CD4-positive, alpha-beta T cell treated with Interleukin-6 at 100 ng/mL for 8 hours (primary cell): ENCODE results near the gene ZSCAN1.
"Not testable (repeated sequence)": the region's sequence is repeated elsewhere in the genome, so short reads cannot be mapped to it uniquely, and the experiment has no call there.

Source experiments
- DNase-seq: peaks from one replicate; pipeline ENCODE4 v3.0.0-alpha.2; 2020; ENCODE audit warnings: mixed read lengths, low spot score

Gene ZSCAN1, protein sequence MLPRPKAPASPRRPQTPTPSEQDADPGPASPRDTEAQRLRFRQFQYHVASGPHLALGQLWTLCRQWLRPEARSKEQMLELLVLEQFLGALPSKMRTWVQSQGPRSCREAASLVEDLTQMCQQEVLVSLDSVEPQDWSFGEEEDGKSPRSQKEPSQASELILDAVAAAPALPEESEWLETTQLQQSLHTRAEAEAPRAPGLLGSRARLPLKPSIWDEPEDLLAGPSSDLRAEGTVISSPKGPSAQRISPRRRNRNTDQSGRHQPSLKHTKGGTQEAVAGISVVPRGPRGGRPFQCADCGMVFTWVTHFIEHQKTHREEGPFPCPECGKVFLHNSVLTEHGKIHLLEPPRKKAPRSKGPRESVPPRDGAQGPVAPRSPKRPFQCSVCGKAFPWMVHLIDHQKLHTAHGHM

GRCh38 chr19:58033741-58034476, at the start of gene ZSCAN1:
ZSCAN1 (plus strand) TSS chr19:58034025; CDS start chr19:58037837, 3,812 bp downstream.
- peak; percentile 6 for DNase-seq

DNA sequence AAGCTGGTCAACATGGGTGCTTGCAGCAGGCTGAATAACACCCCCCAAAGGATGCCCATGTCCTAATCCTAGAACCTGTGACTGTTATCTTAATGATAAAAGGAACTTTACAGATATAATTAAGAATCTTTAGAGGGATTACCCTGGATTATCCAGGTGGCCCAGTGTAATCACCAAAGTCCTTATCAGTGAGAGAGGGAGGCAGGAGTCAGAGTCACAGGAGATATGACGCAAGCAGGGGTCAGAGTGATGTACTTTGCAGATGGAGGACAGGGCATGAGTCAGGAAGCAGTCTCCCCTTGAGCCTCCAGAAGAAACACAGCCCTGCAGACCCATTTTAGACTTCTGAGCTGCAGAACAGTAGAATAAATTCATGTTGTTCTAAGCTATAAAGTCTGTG, 41.0 kb upstream of the ZSCAN1 start:
- no peak for DNase-seq

GRCh38 chr19:58000677-58001076, 33.1 kb upstream of the ZSCAN1 start:
- no peak for DNase-seq

GRCh38 chr19:58001895-58002369, 31.9 kb upstream of the ZSCAN1 start:
- no peak for DNase-seq

- peak; percentile 81 for DNase-seq
Observed at GRCh38 chr19:58002384-58003173, 31.2 kb upstream of the ZSCAN1 start, which contains the start of gene ZNF606. ZNF606 (minus strand) TSS chr19:58002820; CDS start chr19:58001319, 1,501 bp downstream.

GRCh38 chr19:58003174-58003828, 30.5 kb upstream of the ZSCAN1 start:
- no peak for DNase-seq

- no peak for DNase-seq
Observed at GRCh38 chr19:58007285-58007684, 26.5 kb upstream of the ZSCAN1 start.

DNA sequence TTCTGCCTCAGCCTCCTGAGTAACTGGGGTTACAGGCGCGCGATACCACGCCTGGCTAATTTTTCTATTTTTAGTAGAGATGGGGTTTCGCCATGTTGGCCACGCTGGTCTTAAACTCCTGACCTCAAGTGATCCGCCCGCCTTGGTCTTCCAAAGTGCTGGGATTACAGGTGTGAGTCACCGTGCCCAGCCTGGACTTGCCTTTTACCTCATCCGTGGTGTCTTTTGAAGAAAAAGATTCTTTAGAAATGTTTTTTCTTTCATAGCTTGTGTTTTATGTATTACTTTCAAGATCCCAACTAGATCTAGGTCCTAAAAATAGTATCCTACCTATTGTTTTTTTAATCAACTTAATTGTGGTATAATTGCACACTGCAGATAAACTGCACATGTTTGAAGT, 24.9 kb upstream of the ZSCAN1 start:
- DNase-seq, result not testable (repeated sequence)

DNA sequence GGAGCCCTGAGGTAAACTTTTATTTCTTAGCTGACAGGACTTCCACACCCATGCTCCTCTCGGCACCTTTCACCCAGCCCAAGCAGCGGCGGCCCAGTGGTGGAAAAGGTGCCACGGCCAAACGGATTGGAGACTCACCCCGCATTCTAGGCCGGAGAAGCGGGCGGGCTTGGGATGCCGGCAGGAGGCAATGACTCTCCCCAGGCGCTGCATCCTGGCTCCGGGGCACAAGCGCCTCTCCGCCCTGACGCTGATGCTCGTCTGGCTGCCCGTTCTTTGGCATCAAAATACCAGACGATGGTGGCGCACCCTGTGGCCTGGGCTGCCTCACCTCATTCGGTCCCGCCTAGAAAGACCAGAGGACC, 24.5 kb upstream of the ZSCAN1 start:
- no peak for DNase-seq

- DNase-seq, result peak; percentile 7
Observed at GRCh38 chr19:58009666-58010301, 24.0 kb upstream of the ZSCAN1 start.

DNA sequence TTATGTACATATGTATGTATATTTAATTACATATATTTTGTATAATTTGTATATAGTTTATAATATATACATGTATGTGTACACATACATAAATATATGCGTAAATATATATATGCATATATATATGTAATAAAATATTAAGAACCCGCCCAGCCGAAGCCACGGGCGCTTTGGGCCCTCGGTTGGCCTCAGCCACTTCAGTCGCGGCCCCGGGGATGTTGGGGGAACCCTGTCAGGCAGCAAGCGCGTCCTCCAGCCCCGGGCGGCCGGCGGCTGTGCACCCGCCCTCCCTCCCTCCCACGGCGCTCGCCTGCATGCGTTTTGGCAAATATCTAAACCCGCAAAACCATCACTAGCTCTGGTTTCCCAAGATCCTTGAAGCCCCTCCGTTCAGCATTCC, 23.3 kb upstream of the ZSCAN1 start:
- no peak for DNase-seq

DNA sequence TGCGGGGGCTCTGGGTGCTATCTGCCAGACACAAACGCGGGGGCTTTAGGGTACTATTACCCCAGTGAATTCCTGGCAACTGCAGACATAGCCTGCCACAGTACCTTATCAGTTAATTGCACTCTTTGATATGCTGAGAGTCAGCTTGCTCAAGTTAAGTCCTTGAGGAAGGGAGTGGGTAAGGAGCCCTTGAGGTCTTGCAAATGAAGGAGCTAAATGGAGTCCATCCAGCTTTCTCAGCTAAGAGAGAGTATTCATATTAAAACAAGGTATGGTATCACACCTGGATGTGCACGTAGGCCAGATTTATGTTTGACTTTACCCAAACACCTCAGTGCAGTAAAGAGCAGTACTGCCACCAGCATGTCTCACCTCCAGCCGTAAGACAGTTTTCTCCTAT, 19.7 kb upstream of the ZSCAN1 start:
- no peak for DNase-seq

DNA sequence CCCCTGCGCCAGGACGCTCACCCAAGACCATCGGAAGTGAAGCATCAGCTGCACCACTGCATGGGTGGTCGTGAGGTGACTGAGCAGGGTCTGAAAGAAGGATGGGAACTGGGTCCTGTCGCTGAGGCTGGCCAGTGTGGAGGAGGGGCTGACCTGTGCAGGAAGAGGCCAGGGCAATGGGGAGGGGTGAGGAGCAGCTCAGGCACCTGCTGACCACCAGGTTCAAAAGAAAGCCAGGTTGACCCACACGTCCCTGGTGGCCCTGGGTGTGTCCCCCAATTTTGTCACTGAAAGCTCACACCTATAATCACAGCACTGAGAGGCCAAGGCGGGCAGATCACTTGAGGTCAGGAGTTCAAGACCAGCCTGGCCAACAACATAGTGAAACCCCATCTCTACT, 13.7 kb upstream of the ZSCAN1 start:
- DNase-seq, result no peak

GRCh38 chr19:58021541-58022282, 12.1 kb upstream of the ZSCAN1 start:
- peak; percentile 19 for DNase-seq

GRCh38 chr19:58022283-58022660, 11.6 kb upstream of the ZSCAN1 start:
- no peak for DNase-seq

GRCh38 chr19:58024661-58025060, 9.2 kb upstream of the ZSCAN1 start:
- no peak for DNase-seq

GRCh38 chr19:58034477-58034793, 610 bp downstream of the ZSCAN1 start:
- DNase-seq, result no peak

DNA sequence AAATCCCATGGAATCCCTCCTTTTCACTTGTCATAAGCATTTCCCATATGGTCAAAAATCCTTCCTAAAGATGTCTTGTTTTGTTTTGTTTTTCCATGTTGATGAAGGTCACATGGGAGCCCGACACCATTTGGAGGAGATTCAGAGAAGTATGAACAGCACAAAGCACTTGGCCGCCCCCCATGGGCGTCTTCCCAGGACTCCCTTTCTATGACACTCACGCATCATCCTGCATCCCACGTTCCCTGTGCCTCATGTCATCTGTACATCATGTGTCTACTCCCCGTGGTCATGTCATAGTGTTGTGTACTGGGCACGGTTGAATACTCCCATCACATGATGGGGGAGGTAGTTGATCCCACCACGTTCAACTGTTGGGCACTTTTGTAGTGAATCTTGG, 2.0 kb downstream of the ZSCAN1 start:
- no peak for DNase-seq

DNA sequence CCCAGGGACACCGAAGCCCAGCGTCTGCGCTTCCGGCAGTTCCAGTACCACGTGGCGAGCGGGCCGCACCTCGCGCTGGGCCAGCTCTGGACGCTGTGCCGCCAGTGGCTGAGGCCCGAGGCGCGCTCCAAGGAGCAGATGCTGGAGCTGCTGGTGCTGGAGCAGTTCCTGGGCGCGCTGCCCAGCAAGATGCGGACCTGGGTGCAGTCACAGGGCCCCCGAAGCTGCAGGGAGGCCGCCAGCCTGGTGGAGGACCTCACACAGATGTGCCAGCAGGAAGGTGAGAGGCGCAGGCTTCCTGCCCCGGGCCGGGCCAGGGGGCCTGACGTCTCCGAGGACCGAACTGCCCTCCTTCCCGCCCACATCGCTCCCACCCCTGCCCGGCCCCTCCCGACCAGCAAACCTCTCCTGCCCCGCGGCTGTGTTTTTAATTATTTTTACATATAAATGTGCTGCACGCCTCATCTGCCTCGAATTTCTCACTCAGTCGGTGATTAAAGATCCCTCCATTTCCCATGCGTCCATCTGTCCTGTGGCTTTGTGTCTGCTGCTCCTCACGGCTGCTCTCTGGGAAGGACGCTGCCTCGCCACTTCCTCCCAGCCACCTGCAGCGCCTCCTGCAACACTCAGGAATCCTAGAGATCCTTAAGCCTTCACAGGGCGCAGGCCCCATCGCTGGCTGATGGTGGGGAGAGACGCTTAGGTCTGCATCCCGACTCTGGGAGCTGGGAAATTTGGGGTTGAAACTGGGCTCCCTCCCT, 4.3 kb downstream of the ZSCAN1 start:
- DNase-seq, result no peak

- DNase-seq, result no peak
Observed at GRCh38 chr19:58038688-58039204, 4.9 kb downstream of the ZSCAN1 start.
